HG03469 (cell line): Measurements from ENCODE around the gene DECR2.
"Not testable (repeated sequence)": the region's sequence is repeated elsewhere in the genome, so short reads cannot be mapped to it uniquely, and the experiment has no call there.

Source experiments
- ATAC-seq: cut with Tn5 transposase; IDR thresholded peaks from one replicate; pipeline ENCODE4 v1.9.1; 2021; ENCODE audit warnings: mild to moderate bottlenecking, moderate library complexity, moderate number of reproducible peaks; ENCODE audit not compliant: unreplicated experiment

Gene DECR2

GRCh38 chr16:398561-399339 lies 2.9 kb upstream of the DECR2 start:
- no peak for ATAC-seq

- no peak for ATAC-seq
These were observed 2.2 kb upstream of the DECR2 start for GRCh38 chr16:399340-400019.

- ATAC-seq = no peak
These were observed 1.6 kb upstream of the DECR2 start for GRCh38 chr16:400061-400591.

GRCh38 chr16:404971-405486 lies 3.3 kb downstream of the DECR2 start:
- ATAC-seq = no peak

GRCh38 chr16:405548-406506 lies 4.1 kb downstream of the DECR2 start:
- ATAC-seq = no peak

- ATAC-seq = no peak
These were observed 5.6 kb downstream of the DECR2 start for GRCh38 chr16:407253-407652.

- no peak for ATAC-seq
These were observed 9.0 kb downstream of the DECR2 start for GRCh38 chr16:410516-411178.

- no peak for ATAC-seq
These were observed 10.0 kb downstream of the DECR2 start for GRCh38 chr16:411576-412265.

DNA sequence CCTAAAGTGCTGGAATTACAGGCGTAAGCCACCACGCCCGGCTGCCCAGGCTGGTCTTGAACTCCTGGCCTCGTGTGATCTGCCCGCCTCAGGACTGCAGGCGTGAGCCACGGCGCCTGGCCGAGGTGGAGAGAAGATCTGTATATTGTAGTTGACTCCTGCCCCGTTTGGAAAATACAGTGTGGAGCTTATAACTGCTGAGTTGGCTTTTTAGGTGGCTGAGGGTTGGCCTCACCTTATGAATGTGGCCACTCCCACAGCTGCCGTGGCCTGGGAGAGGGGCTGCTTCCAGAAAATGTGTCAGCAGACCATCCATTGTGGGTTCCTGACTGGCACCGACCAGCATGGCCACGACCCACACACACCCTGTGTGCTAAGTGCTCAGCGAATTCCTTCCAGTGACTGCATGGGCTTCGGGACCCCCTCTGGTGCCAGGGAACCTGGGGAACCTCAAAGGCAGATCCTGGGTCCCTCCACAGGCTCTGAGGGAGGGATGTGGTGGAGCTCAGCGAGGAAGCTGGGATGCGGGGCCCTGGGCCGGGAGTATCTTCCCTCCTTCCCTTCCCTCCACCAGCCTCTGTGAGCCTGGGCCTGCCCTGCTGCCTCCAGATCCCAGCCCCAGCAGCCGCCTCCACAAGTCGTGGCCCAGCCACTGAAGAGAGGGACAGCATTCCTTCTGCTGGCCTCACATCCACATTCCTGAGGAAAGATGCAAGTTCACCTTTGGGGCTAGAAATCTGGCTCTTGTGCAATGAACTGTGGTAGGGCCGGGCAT lies 12.9 kb downstream of the DECR2 start:
- ATAC-seq = no peak

DNA sequence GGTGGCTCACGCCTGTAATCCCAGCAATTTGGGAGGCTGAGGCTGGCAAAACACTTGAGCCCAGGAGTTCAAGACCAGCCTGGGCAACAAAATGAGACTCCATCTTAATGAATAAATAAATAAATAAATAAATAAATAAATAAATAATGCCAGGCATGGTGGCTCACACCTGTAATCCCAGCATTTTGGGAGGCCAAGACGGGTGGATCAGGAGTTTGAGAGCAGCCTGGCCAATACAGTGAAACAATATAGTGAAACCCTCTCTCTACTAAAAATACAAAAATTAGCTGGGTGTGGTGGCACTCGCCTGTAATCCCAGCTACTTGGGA lies 13.4 kb downstream of the DECR2 start:
- not testable (repeated sequence) for ATAC-seq

GRCh38 chr16:422179-422578 lies 20.5 kb downstream of the DECR2 start:
- not testable (repeated sequence) for ATAC-seq

DNA sequence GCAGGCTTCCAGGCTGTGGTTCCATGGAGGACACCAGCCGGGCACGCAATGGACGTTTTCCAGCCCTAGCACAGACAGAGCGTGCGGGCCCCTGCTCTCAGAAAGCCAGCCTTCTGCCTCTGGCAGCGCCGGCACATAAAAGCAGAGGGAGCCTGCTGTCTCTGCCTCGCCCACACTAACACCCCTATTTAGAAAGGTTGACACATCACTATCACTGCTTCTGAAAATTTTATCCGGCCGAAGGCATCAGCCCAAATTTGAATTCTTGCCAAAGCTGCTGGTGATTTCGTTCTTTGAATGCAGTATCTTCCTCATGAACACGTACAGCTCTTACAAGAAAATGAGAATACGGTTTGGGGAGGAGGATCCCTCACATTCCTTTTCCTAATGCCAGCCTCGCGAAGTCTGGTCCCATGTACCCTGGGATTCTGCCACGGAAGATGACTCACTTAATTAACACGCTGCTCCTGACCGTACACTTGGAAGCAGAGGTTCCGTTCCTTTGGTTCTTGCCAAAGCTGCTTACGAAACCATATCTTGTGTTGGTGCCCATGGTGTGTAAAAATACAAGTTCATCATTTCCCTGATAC lies 22.4 kb downstream of the DECR2 start:
- ATAC-seq = no peak

- no peak for ATAC-seq
These were observed 23.0 kb downstream of the DECR2 start for GRCh38 chr16:424623-425081.

DNA sequence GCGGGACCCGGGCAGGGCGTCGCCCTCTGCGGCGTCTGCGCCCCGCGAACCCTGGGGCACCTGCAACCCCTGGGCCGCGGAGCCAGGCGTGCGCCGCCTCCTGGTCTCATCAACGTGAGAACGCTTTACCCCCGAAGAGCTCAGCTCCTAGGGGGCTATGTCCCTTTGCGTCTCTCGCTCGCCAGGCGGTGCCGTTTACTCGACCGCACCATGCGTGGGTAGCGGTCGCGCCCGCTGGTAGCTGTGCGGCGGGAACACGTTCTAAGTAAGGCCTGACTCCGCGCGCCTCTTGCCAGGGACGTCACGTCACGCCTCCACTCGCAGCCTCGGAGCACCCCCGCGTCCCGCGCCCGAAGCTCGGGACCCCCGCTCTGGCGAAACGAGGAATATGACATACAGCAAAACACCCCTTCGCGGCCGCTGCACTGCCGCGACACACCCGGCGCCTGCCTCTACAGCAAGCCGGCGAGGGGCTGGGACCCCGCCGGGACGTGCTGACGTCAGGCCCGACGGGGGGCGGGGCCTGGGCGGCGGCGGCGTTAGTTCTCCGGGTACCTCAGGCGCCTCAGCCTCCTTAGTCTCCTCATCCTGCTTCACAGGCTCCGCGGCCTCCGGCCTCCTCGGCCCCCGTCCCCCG lies 23.5 kb downstream of the DECR2 start, which contains the start of gene RAB11FIP3:
TSS of gene RAB11FIP3 (plus strand) at position 568 of the 637 bp plus-strand sequence. CDS start 358 bp downstream, outside the sequence.
- peak; percentile 53 for ATAC-seq

GRCh38 chr16:425740-426114 lies 24.0 kb downstream of the DECR2 start:
- ATAC-seq = peak; percentile 14

GRCh38 chr16:426115-426905 lies 24.6 kb downstream of the DECR2 start:
- ATAC-seq = no peak

DNA sequence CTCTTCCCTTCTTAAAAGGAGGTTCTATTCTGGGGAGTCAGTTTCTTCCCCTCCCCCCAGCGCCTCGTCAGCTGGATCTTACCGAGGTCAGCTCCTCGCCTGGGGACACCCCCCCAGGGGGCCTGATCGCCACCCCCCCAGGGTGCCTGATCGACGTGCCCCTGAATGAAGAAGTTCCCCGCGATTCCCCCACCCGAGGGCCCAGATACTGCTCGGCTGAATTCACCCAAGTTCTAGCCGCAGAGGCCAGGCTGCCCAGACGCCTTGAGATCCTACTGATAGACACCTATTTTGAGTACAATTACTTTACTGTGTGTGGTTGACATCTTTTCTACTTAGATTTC lies 25.2 kb downstream of the DECR2 start:
- ATAC-seq = no peak
